ENCODE measurements around the gene FOXP2.
"Not testable (repeated sequence)": the region's sequence is repeated elsewhere in the genome, so short reads cannot be mapped to it uniquely, and the experiment has no call there.

FOXP2 gene

DNA sequence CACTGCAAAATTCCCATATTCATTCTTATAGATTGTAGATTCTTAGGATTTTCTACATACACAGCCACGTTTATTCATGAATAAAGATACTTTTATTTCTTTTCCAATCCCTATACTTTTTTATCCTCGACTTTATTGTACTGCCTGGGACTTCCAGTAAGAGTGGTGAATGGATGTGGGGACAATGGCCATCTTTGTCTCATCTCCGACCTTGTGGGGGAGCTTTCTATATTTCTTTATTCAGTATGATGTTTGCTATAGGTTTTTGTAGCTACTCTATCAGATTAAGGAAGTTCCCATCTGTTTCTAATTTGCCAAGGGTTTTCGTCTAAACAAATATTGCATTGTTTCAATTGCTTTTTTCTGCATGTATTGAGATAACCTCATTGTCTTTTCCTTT lies 184.3 kb downstream of the FOXP2 start:
- no peak for DNase-seq

DNA sequence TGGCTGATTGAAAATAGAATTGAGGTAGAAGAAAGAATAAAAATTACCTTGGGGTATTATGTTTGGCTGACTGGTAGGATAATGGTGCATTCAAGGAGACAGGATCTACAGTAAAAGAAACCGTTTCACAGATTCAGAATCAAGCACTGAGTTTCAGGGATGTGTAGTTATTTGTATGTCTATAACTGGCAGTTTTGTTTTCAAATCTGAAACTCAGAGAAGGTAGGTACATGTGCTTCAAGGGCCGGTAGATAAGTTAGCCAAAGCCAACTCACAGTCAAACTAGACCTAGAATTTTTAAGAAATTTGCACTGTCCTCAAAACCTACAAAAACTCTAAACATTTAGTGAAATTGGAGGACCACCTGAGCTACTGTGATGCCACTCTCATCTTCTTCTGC lies 191.5 kb downstream of the FOXP2 start:
- DNase-seq = no peak

DNA sequence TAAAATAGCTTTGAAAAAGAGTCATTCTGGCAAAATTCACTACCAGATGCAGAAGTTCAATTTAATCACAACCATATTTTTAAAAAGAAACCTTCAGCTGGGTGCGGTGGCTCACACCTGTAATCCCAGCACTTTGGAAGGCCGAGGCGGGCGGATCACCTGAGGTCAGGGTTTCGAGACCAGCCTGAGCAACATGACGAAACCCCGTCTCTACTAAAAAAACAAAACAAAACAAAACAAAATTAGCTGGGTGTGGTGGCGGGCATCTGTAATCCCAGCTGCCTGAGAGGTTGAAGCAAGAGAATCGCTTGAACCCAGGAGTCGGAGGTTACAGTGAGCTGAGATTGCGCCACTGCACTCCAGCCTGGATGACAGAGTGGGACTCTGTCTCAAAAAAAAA lies 194.2 kb downstream of the FOXP2 start:
- DNase-seq = not testable (repeated sequence)

DNA sequence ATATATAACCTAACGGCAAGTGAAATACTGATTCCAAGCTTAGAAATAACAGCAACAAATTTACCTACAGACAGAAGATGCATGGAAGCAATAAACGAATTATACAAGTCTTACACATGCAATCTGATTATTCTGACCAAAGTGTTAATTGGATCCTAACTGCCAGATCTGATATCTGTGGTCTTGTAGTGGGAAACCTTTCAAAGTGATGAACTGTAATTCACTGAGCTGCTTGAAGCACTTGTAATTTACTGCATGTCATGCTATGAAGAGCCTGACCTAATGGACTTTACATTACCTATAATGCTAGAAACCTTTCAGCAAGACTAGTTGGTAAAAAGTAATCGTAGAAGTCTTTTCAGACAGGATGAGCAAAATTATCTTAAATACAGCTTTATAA lies 205.6 kb downstream of the FOXP2 start:
- DNase-seq = no peak

DNA sequence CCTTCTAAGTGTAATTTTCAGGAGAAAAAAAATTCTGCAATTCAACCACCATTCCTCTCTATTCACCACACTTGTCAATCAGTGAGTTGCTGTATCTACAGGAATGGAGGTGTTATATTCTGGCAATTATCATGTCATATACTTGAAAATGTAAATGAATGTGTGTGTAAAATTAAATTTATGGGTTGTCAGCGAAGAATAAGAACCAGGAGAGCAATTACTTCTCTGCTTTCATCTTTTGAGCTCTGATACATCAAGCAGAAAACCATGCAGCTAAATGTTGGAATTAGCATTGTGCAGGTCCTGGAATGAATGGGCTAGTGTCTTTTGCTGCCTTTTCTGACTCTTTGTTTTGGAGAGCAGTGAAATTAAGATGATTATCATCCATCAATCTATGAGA lies 207.6 kb downstream of the FOXP2 start:
- DNase-seq = no peak

DNA sequence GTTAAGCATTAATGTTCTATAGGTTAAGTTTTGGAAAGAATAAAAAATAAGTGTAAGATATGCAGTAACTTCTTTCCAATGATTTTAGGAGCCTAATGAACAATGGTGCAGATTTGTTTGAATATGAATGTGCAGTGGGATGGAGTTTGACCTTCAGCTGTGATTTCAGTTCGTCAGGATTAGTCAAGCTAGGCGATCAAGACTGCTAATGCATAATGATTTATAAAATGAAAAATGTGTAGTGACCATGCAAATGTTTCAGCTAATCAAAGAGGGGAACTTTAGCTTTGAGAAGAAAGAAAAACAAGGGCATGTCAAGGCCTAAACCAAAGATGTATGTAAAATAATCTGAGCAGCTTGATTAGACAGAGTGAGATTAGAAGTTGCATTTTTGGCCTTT lies 208.5 kb downstream of the FOXP2 start:
- DNase-seq = no peak

DNA sequence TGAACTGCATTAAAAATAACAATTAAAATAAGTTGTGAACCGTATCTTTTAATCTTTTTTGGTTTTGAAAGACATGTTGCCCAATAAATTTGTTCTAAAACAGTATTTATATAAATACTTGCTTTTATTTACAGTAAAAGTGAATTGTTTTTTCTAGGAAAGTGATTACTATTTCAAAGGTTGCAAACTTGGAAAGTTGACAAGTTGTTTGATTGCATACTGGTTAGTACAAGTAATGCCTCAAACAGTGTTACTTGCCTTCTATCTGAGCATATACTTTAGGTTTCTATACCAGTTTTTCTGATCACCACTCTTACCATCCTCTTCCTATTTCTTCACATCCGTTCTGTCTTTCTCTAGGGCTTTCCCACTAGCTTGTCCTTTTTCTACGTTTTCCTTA lies 212.6 kb downstream of the FOXP2 start:
- DNase-seq = no peak

DNA sequence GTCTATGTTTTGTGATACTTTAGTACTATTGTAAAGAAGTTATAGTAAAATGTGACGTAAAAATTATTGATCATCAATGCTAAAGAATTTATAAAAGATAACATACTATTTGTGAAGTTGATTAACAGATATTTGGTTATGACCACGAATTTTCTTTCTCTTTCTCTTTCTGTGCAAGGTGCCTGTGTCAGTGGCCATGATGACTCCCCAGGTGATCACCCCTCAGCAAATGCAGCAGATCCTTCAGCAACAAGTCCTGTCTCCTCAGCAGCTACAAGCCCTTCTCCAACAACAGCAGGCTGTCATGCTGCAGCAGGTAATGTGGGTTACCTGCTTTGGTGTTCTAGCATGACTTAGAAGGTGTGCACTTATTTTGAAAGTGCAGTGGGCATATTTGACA lies 213.7 kb downstream of the FOXP2 start:
- DNase-seq = no peak

DNA sequence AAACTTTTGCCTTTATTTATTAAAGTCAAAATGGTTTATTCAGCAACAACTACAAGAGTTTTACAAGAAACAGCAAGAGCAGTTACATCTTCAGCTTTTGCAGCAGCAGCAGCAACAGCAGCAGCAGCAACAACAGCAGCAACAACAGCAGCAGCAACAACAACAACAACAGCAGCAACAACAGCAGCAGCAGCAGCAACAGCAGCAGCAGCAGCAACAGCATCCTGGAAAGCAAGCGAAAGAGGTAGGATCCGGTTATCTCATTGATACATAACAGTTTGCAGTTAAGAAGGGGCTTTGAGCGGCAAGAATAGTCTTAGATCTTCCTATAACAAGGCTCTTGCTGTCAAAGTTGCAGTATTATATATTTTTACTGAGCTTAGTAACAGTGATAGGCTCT lies 215.1 kb downstream of the FOXP2 start:
- DNase-seq = no peak

DNA sequence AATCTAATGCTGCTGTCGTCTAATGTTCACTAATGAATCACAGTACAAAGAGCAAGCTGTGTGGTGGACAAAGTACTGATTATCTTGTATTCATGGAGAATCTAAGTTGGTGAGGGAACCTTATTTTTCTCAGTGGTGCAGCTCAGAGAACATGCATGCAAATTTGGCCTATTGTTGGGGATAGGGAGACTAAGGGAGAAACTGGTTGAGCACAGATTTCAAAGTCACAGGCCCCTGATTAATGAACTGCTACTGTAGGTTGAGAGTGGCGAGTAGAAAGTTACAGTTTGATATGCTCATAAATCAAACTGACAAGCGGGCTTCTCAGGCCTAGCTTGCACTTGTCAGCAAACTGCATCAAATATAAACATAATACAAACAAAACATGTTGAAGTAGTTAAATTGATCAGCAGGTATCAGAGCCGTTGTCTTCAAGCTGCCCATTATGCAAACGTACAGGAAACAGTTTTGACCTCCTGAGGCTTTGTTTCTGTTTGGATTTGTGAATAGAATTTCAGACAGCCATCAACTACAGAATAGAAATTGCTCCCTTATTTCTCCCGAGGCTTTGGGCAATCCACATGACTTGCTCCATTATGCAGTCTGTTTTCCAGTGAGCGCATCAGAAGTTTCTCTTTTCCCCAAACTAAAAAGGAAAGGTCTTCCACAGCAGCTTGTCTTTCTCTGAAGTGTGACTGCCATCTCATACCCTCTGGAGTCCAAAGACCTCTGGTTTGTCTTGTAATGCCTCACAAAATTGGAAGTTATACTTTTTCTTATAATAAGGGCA lies 215.8 kb downstream of the FOXP2 start:
- DNase-seq = no peak

DNA sequence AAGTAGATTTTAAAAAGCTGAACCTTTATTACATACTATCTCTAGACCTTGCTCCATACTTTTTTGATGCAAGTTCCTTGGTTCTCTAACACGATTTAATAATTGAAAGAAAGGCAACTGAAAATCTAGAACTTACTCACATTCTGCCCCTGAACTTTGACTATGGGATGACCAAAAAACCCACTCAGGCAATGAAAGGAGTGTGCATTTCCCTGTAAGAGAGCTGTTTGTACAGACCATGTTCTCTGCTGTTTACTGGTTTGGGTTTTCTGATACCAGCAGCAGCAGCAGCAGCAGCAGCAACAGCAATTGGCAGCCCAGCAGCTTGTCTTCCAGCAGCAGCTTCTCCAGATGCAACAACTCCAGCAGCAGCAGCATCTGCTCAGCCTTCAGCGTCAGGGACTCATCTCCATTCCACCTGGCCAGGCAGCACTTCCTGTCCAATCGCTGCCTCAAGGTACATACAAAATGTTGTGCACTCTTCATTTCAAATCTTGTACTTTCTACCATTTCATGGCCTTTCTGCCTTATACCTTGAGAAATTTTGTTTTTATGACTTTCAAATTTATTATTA lies 216.7 kb downstream of the FOXP2 start:
- DNase-seq = no peak

DNA sequence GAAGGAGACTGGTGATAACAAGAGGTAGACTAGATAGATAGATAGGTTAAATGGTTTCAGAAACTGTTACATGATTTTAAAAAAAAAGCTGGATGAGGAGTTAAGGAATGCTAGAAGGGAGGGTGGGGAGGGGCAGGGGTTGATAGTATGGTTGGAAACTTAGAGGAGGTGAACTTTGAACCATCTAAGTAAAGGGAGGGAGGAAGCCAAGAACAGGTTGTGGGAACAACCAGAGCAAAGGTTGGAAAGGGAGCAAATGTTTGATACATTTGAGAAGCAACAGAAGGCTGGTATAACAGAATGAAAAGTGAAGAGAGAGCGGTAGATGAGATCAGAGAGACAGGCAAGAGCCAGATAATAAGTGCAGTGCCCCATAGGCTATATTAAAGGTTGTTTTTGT lies 224.8 kb downstream of the FOXP2 start:
- DNase-seq = no peak

DNA sequence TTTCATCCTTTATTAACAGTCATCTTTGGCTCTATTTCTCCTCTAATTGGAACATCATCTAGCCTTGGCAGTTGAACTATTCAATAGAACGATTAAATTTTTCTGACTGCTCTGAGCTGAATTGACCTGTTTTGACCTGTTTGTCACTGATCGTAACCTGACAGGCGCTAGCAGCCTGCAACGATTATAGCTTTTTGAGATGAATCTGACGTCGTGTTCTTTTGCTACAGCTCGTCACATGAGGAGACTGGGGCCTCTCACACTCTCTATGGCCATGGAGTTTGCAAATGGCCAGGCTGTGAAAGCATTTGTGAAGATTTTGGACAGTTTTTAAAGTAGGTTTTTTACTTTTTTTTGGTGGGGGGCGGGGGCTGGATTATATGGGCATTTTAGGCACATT lies 229.8 kb downstream of the FOXP2 start:
- DNase-seq = no peak

DNA sequence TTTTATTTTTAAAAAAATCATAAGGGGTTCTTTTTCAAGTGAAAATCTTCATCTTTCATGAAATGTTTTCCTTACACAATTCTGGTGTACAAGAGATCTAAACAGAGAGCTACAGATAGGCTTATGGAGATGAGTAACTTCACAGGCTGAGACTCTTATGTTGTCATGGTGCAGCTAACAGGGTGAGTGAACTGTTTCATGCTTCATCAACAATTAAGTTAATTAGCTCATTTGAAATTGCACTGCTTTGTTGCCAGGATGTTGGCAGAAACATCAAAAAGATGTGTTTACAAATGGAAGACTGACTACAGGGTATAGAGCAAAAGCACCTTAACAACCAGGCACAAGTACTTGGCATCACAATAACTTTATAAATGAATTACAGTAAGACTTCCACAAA lies 230.8 kb downstream of the FOXP2 start:
- DNase-seq = no peak

DNA sequence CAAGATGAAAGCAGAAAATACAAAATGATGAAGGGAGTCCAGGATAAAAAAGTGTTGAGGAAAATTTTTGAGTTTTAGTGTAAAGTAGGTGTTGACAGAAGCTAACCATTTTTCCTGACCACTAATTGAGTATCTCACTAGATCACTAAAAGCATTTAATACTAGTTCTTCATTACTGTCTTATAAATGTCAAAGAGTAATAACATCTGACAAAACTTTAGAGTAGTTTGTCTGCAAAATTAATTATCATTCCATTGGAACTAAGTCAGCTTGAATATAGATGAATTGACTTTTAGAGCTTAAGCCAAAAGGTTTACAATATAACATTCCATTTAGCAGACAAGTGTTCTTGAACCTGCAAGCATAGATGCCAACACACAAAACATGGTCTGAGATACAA lies 232.9 kb downstream of the FOXP2 start:
- no peak for DNase-seq

DNA sequence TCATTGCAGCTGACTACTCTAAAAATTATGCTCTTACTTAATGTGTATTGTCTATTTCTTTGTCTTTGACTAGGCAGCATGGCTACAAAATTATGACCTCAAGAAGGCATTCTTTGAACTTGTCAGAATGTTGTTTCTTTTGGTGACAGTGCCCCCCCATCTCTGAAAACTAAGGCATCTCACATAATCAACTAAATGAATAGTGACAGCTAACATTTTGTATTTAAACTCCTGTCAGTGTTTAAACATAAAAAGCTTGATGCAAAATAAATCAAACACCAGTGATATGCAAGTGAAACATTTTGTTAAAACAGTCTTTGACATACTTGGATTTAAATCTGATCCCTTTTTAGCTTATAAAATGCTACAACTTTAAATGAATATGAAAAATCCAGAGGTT lies 233.5 kb downstream of the FOXP2 start:
- DNase-seq = no peak

DNA sequence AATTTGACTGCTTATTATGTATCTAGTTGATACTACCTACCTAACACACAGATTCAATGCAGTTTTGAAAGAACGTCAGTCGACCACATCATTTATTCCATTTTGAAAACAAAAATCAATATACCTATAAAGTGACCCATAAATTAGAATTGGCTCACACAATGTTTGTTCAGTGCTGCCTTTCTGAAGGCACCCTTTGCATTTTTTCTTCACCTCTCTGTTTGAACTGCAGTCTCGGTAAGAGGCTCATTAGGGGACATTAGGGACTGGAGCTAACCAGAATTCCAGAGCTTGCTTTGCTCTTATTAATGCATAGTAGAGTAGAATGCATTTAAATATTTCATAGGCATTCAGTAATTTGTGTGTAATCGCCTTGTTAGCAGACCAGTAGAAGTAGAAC lies 234.1 kb downstream of the FOXP2 start:
- no peak for DNase-seq

DNA sequence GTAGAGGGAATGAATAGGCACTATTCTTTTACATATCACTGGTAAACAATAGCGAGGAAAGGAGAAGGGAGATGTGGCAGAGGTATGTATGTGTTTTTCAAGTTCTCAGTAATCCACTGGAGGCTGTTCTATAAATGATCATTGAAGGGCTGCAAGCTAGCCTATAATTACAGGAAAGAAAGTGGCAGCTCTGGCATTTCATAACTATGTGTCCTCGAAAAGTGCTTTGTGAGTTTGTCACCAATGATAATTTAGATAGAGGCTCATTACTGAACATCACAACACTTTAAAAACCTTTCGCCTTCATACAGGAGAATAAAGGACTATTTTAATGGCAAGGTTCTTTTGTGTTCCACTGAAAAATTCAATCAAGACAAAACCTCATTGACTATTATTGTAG lies 235.1 kb downstream of the FOXP2 start:
- DNase-seq = no peak

DNA sequence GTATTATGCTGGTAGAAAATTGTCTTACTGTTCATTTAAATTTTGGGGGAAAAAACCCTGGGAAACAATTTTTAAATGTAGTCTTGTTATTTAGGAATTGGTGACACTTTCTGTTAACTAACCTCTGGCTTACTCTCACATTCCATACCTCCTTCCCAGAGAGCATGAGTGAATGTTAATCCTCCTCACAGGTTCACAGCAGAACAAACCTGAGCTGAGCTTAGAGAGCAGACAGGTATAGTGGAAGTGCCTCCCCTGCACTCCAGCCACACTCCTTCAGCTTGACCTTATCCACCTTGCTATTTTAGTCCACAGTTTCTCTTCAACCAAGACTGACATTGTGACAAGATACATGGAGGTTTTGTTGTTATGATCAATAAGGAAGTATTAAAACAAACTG lies 235.9 kb downstream of the FOXP2 start:
- no peak for DNase-seq

DNA sequence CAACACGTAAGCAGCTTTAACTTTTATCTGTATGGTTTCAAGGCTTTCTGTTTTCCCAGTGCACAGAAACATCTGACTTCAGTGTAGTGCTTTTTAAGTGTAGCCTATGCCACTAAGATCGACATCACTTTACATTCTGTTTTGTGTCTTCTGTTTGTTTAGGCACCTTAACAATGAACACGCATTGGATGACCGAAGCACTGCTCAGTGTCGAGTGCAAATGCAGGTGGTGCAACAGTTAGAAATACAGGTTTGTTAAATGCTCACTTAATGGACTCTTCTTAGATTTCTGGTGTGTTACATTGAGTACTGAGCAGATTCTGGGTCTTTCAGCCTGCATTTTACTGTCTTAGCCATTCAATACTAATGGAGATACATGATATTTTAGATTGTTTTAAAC lies 237.4 kb downstream of the FOXP2 start:
- DNase-seq = no peak

DNA sequence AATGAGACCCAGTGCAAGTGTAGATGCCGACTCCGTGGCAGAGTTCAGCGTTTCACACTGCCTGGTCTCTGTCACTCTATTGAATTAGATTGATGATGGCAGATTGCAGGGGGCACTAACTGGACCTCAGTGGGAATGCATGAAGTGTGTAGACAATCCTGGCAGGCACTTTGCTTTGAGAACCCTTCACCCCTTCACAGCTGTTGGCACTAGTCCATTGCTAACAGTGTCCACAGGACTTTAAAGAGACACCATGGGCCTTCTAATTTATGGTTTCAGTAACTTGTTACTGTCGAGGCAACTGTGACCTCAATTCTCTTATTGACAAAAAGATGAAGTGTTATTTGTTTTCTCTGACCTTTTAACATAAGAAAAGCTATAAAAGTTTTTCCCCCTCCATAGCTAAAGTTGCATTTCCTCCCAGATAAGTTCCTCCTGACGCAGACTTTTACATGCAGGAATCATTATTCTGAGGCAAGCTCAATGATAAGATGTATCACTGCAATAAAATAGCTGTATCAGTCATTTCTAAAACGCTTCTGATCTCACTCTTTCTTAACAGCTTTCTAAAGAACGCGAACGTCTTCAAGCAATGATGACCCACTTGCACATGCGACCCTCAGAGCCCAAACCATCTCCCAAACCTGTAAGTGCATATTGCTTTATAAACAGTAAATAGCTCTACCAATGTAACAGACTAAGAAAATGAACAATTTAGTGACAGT lies 238.9 kb downstream of the FOXP2 start:
- no peak for DNase-seq

DNA sequence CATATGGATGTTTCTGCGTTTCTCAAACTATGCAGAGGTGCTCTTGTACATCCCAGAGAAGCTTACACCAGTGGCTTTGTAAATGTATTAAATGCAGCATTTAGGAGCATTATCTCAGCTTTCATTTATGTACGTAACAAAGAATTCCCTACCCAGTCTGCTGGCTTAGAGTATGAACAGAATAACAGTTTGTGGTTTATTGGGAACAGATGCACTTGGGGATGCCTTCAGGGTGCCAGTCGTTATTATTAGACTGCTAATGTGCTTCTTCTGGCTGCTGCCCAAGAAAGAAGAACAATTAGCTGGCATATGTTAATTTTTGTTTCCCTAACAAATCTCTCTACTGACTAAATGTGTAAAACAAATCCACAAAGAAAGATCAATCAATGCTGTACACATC lies 241.9 kb downstream of the FOXP2 start:
- DNase-seq = no peak

DNA sequence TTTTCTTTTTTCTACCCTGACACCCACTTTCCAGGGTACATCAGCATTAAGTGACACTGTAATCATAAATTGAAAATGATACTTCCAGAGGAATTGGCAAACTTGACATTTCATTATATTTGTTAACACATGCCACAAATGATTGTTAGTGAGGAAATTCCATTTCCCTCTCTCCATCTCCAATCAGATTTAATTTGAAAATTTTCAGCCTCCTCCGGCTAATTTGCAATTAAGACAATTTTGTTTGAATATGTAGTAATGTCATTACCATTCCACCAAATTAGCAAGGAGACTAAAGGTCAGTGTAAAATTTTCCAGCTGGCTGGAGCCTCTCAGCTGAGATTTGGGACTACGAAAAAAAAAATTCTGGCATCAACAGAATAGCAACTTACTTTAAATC lies 242.7 kb downstream of the FOXP2 start:
- DNase-seq = no peak

DNA sequence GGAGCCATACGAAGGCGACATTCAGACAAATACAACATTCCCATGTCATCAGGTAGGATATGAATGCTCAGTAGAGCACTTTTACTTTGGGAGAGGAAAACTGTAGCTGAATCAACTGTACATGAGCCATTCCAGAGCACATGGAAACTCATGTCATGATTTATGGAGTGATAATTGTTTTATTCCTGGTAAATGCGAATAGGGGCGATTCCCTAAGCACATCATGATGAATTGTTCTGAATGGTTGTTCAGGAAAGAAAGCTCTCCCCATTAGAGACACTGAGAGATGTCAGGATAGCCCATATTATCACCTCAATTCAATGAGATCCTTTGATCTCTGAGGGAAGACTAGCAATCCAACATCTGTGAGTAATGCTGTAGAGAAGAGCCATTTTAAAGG lies 243.6 kb downstream of the FOXP2 start:
- DNase-seq = no peak

Data from T1000 (cell line).